HEK293 (cell line): ENCODE measurements around the gene CDC42BPA.

Experiments
- CTCF ChIA-PET: fragments of 350-600 bp; formaldehyde crosslinking; extraction: SDS; loops from one replicate; lab custom pipeline; 2021; ENCODE audit warnings: antibody characterized with exemption; lab: Yijun Ruan, JAX
- POLR2A ChIA-PET: fragments of 300-600 bp; formaldehyde crosslinking; extraction: SDS; loops from one replicate; lab custom pipeline; 2020; ENCODE audit warnings: antibody characterized with exemption, inconsistent platforms; lab: Yijun Ruan, JAX
- H3K27ac ChIP-seq: fragments of 200-500 bp; sonication (Bioruptor generic); 2 replicates; pipeline ENCODE4 v1.5.1; 2014; ENCODE audit warnings: low read depth, low read length, control low read depth, inconsistent platforms; ENCODE audit errors: extremely low read depth
- H3K36me3 ChIP-seq, 2 experiments: fragments of 200-500 bp in 1 of 2; sonication (Bioruptor generic) in 1 of 2; 1 replicate in 1 of 2; 2 replicates in 1 of 2; pipeline ENCODE4 v1.5.1; 2014 to 2017; ENCODE audit warnings: inconsistent platforms in 2 of 2, low read length in 2 of 2; ENCODE audit not compliant: control insufficient read depth in 2 of 2, insufficient read depth in 1 of 2
- H3K4me1 ChIP-seq: fragments of 200-500 bp; sonication (Bioruptor generic); 2 replicates; pipeline ENCODE4 v1.5.1; 2014; ENCODE audit warnings: mild to moderate bottlenecking, low read length, inconsistent platforms; ENCODE audit not compliant: control insufficient read depth, insufficient read depth
- H3K4me3 ChIP-seq: 2 replicates; pipeline ENCODE4 v1.5.1; 2011; ENCODE audit warnings: low read depth, mild to moderate bottlenecking, control low read depth, low read length, moderate library complexity
- H3K9me3 ChIP-seq: fragments of 200-500 bp; sonication (Bioruptor generic); 2 replicates; pipeline ENCODE4 v1.5.1; 2014; ENCODE audit warnings: low read depth, low read length, inconsistent platforms; ENCODE audit not compliant: control insufficient read depth, insufficient read depth
- BCL11A ChIP-seq: fragments of 450-650 bp; formaldehyde crosslinking; IDR thresholded peaks from 2 replicates; pipeline ENCODE4 v1.5.1; 2016; ENCODE audit warnings: low read depth, missing biosample characterization, missing genetic modification characterization
- MEIS1 ChIP-seq: sonication (generic); formaldehyde crosslinking; IDR thresholded peaks from 2 replicates; pipeline ENCODE4 v1.8.1; 2022; ENCODE audit warnings: missing genetic modification reagents, mild to moderate bottlenecking, borderline replicate concordance
- ZEB2 ChIP-seq: fragments of 450-650 bp; formaldehyde crosslinking; IDR thresholded peaks from 2 replicates; pipeline ENCODE4 v1.5.1; 2016; ENCODE audit warnings: missing biosample characterization, missing genetic modification characterization
- ZNF121 ChIP-seq: fragments of 450-650 bp; formaldehyde crosslinking; IDR thresholded peaks from 2 replicates; pipeline ENCODE4 v1.5.1; 2016; ENCODE audit warnings: missing biosample characterization, missing genetic modification characterization
- ZNF146 ChIP-seq: fragments of 450-650 bp; formaldehyde crosslinking; IDR thresholded peaks from 2 replicates; pipeline ENCODE4 v1.5.1; 2016; ENCODE audit warnings: missing biosample characterization, missing genetic modification characterization
- ZNF157 ChIP-seq: fragments of 450-650 bp; formaldehyde crosslinking; IDR thresholded peaks from 2 replicates; pipeline ENCODE4 v1.5.1; 2016; ENCODE audit warnings: missing biosample characterization, missing genetic modification characterization
- ZNF174 ChIP-seq: fragments of 450-650 bp; formaldehyde crosslinking; IDR thresholded peaks from 2 replicates; pipeline ENCODE4 v1.5.0; 2017; ENCODE audit warnings: missing biosample characterization, mild to moderate bottlenecking, missing genetic modification characterization
- ZNF366 ChIP-seq: fragments of 450-650 bp; formaldehyde crosslinking; conservative IDR thresholded peaks from 2 replicates; pipeline ENCODE4 v1.5.1; 2016; ENCODE audit warnings: missing biosample characterization, missing genetic modification characterization
- ZNF510 ChIP-seq: fragments of 450-650 bp; formaldehyde crosslinking; IDR thresholded peaks from 2 replicates; pipeline ENCODE4 v1.5.1; 2018; ENCODE audit warnings: mild to moderate bottlenecking, missing genetic modification characterization, missing biosample characterization; ENCODE audit not compliant: insufficient replicate concordance
- ZNF549 ChIP-seq: fragments of 450-650 bp; IDR thresholded peaks from 2 replicates; pipeline ENCODE4 v1.5.1; 2018; ENCODE audit warnings: missing biosample characterization, missing genetic modification characterization, mild to moderate bottlenecking, inconsistent platforms, moderate library complexity
- ZNF677 ChIP-seq: fragments of 450-650 bp; IDR thresholded peaks from 2 replicates; pipeline ENCODE4 v1.5.0; 2018; ENCODE audit warnings: missing biosample characterization, mild to moderate bottlenecking, missing genetic modification characterization, moderate library complexity
- ZNF830 ChIP-seq: fragments of 450-650 bp; IDR thresholded peaks from 2 replicates; pipeline ENCODE4 v1.5.0; 2018; ENCODE audit warnings: missing biosample characterization, missing genetic modification characterization, low read depth, mild to moderate bottlenecking, moderate library complexity
- ZNF837 ChIP-seq: fragments of 450-650 bp; formaldehyde crosslinking; IDR thresholded peaks from 2 replicates; pipeline ENCODE4 v1.5.1; 2016; ENCODE audit warnings: missing biosample characterization, missing genetic modification characterization
- TF ChIP-seq, protein P1 (sequence below): fragments of 450-650 bp; IDR thresholded peaks from 2 replicates; pipeline ENCODE4 v1.5.1; 2018; ENCODE audit warnings: missing biosample characterization, mild to moderate bottlenecking, missing genetic modification characterization
- TF ChIP-seq, protein P2 (sequence below): fragments of 450-650 bp; formaldehyde crosslinking; IDR thresholded peaks from 2 replicates; pipeline ENCODE4 v1.5.1; 2016; ENCODE audit warnings: missing biosample characterization, missing genetic modification characterization
- TF ChIP-seq, protein P3 (sequence below): fragments of 450-650 bp; formaldehyde crosslinking; IDR thresholded peaks from 2 replicates; pipeline ENCODE4 v1.5.1; 2016; ENCODE audit warnings: missing biosample characterization, missing genetic modification characterization
- TF ChIP-seq, protein P4 (sequence below): fragments of 450-650 bp; formaldehyde crosslinking; IDR thresholded peaks from 2 replicates; pipeline ENCODE4 v1.5.1; 2016; ENCODE audit warnings: missing biosample characterization, missing genetic modification characterization

Gene CDC42BPA

DNA sequence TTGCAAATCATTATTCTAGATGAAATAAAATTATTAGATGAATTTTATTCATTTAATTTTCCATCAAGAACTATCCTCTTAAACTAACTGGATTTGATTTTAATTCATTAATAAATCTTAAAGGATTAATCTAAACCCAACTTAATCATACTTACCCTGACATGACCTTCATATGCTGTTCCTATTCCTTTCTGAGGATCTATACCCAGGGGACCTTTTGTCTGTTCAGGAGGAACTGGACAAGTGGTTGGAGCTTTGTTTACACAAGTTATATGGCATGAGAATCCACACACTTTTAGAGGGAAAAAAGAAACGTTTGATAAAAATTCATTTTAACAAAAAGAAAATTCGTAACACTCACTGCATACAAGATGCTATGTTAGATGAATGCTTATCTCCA is 283.0 kb downstream of the CDC42BPA start:
- H3K4me3 ChIP-seq = no peak overlapping the region
- ChIA-PET CTCF (interaction anchor here (0.7 kb wide), 1 partner anchor 129 kb away, joined by 3 read pairs; no protein-coding TSS in a partner anchor), POLR2A (no interaction called here)

DNA sequence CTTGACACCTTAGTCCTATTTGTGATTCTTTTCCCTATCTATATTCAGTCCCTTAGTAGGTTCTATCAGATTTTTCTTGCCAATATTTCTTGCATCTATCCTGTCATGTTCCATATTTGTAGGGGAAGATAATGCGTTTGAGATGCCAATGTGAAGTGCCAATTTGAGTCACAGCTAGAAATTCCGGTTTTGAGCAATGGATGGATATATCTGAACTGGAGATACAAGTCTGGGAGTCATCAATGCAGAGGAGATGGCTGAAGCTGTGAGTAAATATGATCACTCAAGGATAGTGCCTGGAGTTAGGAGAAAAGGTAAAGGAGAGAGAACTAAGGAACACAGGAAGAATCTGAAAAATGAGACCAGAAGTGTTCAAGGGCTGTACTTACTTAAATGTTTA is 284.4 kb downstream of the CDC42BPA start:
- ChIA-PET POLR2A (no interaction called here), CTCF (interaction anchor here (0.6 kb wide), 1 partner anchor 27 kb away, joined by 3 read pairs; no protein-coding TSS in a partner anchor)
- no peak overlapping the region for H3K4me3 ChIP-seq
- H3K27ac ChIP-seq = no peak overlapping the region
- H3K9me3 ChIP-seq = no peaks in the 10 kb centered on the region
- no peaks in the 10 kb centered on the region for H3K4me1 ChIP-seq
- TF ChIP-seq ZNF510 (tag by site-specific recombination) = no peak
- TF ChIP-seq, protein P1, sequence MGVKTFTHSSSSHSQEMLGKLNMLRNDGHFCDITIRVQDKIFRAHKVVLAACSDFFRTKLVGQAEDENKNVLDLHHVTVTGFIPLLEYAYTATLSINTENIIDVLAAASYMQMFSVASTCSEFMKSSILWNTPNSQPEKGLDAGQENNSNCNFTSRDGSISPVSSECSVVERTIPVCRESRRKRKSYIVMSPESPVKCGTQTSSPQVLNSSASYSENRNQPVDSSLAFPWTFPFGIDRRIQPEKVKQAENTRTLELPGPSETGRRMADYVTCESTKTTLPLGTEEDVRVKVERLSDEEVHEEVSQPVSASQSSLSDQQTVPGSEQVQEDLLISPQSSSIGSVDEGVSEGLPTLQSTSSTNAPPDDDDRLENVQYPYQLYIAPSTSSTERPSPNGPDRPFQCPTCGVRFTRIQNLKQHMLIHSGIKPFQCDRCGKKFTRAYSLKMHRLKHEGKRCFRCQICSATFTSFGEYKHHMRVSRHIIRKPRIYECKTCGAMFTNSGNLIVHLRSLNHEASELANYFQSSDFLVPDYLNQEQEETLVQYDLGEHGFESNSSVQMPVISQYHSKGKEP (tag by site-specific recombination) = no peak
- H3K36me3 ChIP-seq = peaks cover 0 to 16% of the 10 kb centered on the region in 2 experiments; a peak in 2 of 3 replicates

More for the DNA sequence above, 283.0 kb downstream of the CDC42BPA start:
- no peaks in the 10 kb centered on the region for H3K9me3 ChIP-seq
- H3K27ac ChIP-seq = no peak overlapping the region
- TF ChIP-seq ZNF174 (tag by site-specific recombination) = no peak
- TF ChIP-seq ZNF677 (tag by site-specific recombination) = no peak
- TF ChIP-seq BCL11A (tag by site-specific recombination) = no peak
- no peak for TF ChIP-seq ZNF146 (tag by site-specific recombination)
- TF ChIP-seq ZNF549 = no peak
- no peak for TF ChIP-seq ZNF830 (tag by site-specific recombination)
- TF ChIP-seq, protein P2, sequence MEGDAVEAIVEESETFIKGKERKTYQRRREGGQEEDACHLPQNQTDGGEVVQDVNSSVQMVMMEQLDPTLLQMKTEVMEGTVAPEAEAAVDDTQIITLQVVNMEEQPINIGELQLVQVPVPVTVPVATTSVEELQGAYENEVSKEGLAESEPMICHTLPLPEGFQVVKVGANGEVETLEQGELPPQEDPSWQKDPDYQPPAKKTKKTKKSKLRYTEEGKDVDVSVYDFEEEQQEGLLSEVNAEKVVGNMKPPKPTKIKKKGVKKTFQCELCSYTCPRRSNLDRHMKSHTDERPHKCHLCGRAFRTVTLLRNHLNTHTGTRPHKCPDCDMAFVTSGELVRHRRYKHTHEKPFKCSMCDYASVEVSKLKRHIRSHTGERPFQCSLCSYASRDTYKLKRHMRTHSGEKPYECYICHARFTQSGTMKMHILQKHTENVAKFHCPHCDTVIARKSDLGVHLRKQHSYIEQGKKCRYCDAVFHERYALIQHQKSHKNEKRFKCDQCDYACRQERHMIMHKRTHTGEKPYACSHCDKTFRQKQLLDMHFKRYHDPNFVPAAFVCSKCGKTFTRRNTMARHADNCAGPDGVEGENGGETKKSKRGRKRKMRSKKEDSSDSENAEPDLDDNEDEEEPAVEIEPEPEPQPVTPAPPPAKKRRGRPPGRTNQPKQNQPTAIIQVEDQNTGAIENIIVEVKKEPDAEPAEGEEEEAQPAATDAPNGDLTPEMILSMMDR = no peak
- TF ChIP-seq ZNF157 (tag by site-specific recombination) = no peak
- no peak for TF ChIP-seq ZNF121 (tag by site-specific recombination)
- TF ChIP-seq ZEB2 (tag by site-specific recombination) = no peak
- TF ChIP-seq, protein P3, sequence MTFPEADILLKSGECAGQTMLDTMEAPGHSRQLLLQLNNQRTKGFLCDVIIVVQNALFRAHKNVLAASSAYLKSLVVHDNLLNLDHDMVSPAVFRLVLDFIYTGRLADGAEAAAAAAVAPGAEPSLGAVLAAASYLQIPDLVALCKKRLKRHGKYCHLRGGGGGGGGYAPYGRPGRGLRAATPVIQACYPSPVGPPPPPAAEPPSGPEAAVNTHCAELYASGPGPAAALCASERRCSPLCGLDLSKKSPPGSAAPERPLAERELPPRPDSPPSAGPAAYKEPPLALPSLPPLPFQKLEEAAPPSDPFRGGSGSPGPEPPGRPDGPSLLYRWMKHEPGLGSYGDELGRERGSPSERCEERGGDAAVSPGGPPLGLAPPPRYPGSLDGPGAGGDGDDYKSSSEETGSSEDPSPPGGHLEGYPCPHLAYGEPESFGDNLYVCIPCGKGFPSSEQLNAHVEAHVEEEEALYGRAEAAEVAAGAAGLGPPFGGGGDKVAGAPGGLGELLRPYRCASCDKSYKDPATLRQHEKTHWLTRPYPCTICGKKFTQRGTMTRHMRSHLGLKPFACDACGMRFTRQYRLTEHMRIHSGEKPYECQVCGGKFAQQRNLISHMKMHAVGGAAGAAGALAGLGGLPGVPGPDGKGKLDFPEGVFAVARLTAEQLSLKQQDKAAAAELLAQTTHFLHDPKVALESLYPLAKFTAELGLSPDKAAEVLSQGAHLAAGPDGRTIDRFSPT (tag by site-specific recombination) = no peak
- no peak for TF ChIP-seq ZNF837 (tag by site-specific recombination)
- TF ChIP-seq ZNF366 (tag by site-specific recombination) = no peak
- TF ChIP-seq MEIS1 = no peak
- TF ChIP-seq, protein P4, sequence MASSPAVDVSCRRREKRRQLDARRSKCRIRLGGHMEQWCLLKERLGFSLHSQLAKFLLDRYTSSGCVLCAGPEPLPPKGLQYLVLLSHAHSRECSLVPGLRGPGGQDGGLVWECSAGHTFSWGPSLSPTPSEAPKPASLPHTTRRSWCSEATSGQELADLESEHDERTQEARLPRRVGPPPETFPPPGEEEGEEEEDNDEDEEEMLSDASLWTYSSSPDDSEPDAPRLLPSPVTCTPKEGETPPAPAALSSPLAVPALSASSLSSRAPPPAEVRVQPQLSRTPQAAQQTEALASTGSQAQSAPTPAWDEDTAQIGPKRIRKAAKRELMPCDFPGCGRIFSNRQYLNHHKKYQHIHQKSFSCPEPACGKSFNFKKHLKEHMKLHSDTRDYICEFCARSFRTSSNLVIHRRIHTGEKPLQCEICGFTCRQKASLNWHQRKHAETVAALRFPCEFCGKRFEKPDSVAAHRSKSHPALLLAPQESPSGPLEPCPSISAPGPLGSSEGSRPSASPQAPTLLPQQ (tag by site-specific recombination) = no peak
- peaks cover 0 to 13% of the 10 kb centered on the region in 2 experiments; a peak in 1 of 3 replicates for H3K36me3 ChIP-seq
- no peaks in the 10 kb centered on the region for H3K4me1 ChIP-seq
